ENCODE data around the gene GAP43. TPM values are rescaled to one million over a fixed set of nuclear protein-coding genes. Genes with fewer than 3 reads are reported as not detected.
"Not testable (repeated sequence)": the region's sequence is repeated elsewhere in the genome, so short reads cannot be mapped to it uniquely, and the experiment has no call there.

GAP43 gene
- total and polyA plus RNA-seq, 2 of the 4 experiments (the other 2 are of a cell fraction) = 0.36 to 0.51 TPM

- dilution Hi-C loops (cut with HindIII; ENCODE audit: low sequenced_read_pairs, unreplicated experiment); POLR2A ChIA-PET (ENCODE audit: unreplicated experiment); H2BK5ac ChIP-seq (ENCODE audit: low read depth, low read length, poor library complexity, severe bottlenecking); H3K36me3 ChIP-seq (ENCODE audit: control insufficient read depth, insufficient read depth, low read length); H2AK5ac ChIP-seq (ENCODE audit: low read depth, low read length); H4K5ac ChIP-seq (ENCODE audit: low read depth, low read length); in situ Hi-C loops (cut with MboI; ENCODE audit: low sequenced_read_pairs); H3K23ac ChIP-seq (ENCODE audit: low read depth, low read length); H2AFZ ChIP-seq (replicated peaks; ENCODE audit: low read length, poor library complexity); H3K4me2 ChIP-seq (ENCODE audit: low read depth, low read length); intact Hi-C loops (cut with micrococcal nuclease); ATAC-seq (ENCODE audit: low read depth); H4K91ac ChIP-seq (ENCODE audit: insufficient read depth, low read depth, low read length); H3K4me1 ChIP-seq (ENCODE audit: control insufficient read depth, insufficient read depth, low read length); H2BK15ac ChIP-seq (ENCODE audit: low read depth, low read length); H3K14ac ChIP-seq (replicated peaks; ENCODE audit: low read depth, low read length); H3K27ac ChIP-seq (ENCODE audit: insufficient read depth, low read length); H3K4me3 ChIP-seq (ENCODE audit: insufficient read depth, low read depth, low read length); H2AK9ac ChIP-seq (replicated peaks; ENCODE audit: low read depth, low read length, poor library complexity); H3K56ac ChIP-seq (ENCODE audit: extremely low read depth, insufficient read depth, low read length); H3K18ac ChIP-seq (ENCODE audit: low read depth, low read length); BruUV-seq (replicated peaks); H2BK120ac ChIP-seq (ENCODE audit: low read depth, low read length); CTCF ChIA-PET; H3K9me3 ChIP-seq (ENCODE audit: control insufficient read depth, insufficient read depth, low read length); H3K9ac ChIP-seq (ENCODE audit: low read depth, low read length); H3K9me1 ChIP-seq (ENCODE audit: insufficient read depth, low read length); H2BK20ac ChIP-seq (ENCODE audit: low read depth, low read length); H4K8ac ChIP-seq (ENCODE audit: low read depth in 2 of 2, low read length in 2 of 2); H4K20me1 ChIP-seq (ENCODE audit: insufficient read depth, low read length); H3K79me1 ChIP-seq (ENCODE audit: low read depth in 1 of 2, low read length in 2 of 2); H3K27me3 ChIP-seq (ENCODE audit: control insufficient read depth, insufficient read depth, low read length); H3K4ac ChIP-seq (ENCODE audit: low read depth, low read length): not testable (repeated sequence)
- WGBS, 2 experiments (ENCODE audit: extremely low coverage in 2 of 2, insufficient read length in 1 of 2) = no CpG with 5 or more reads among the region's 4 CpGs
- peak; percentile 19 for DNase-seq
Observed at GRCh38 chr3:115744516-115744915, 121.2 kb downstream of the GAP43 start.

DNA sequence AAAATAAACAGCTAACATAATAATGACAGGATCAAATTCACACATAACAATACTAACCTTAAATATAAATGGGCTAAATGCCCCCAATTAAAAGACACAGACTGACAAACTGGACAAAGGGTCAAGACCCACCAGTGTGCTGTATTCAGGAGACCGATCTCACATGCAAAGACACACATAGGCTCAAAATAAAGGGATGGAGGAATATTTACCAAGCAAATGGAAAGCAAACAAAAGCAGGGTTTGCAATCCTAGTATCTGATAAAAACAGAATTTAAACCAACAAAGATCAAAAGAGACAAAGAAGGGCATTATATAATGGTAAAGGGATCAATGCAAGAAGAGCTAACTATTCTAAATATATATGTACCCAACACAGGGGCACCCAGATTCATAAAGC is 129.7 kb downstream of the GAP43 start:
- H2AK5ac ChIP-seq (ENCODE audit: low read depth, low read length); H3K79me1 ChIP-seq (ENCODE audit: low read depth in 1 of 2, low read length in 2 of 2); H2AFZ ChIP-seq (replicated peaks; ENCODE audit: low read length, poor library complexity); BruUV-seq (replicated peaks); H3K9ac ChIP-seq (ENCODE audit: low read depth, low read length); intact Hi-C loops (cut with micrococcal nuclease); H3K23ac ChIP-seq (ENCODE audit: low read depth, low read length); H4K91ac ChIP-seq (ENCODE audit: insufficient read depth, low read depth, low read length); H3K27me3 ChIP-seq (ENCODE audit: control insufficient read depth, insufficient read depth, low read length); H3K18ac ChIP-seq (ENCODE audit: low read depth, low read length); H4K8ac ChIP-seq (ENCODE audit: low read depth in 2 of 2, low read length in 2 of 2); dilution Hi-C loops (cut with HindIII; ENCODE audit: low sequenced_read_pairs, unreplicated experiment); CTCF ChIA-PET; H2BK20ac ChIP-seq (ENCODE audit: low read depth, low read length); H3K4me2 ChIP-seq (ENCODE audit: low read depth, low read length); H2BK5ac ChIP-seq (ENCODE audit: low read depth, low read length, poor library complexity, severe bottlenecking); in situ Hi-C loops (cut with MboI; ENCODE audit: low sequenced_read_pairs); H2BK120ac ChIP-seq (ENCODE audit: low read depth, low read length); H4K20me1 ChIP-seq (ENCODE audit: insufficient read depth, low read length); DNase-seq; H3K4ac ChIP-seq (ENCODE audit: low read depth, low read length); H3K27ac ChIP-seq (ENCODE audit: insufficient read depth, low read length); H3K4me3 ChIP-seq (ENCODE audit: insufficient read depth, low read depth, low read length); H2AK9ac ChIP-seq (replicated peaks; ENCODE audit: low read depth, low read length, poor library complexity); H3K4me1 ChIP-seq (ENCODE audit: control insufficient read depth, insufficient read depth, low read length); H3K9me1 ChIP-seq (ENCODE audit: insufficient read depth, low read length); H3K56ac ChIP-seq (ENCODE audit: extremely low read depth, insufficient read depth, low read length); H4K5ac ChIP-seq (ENCODE audit: low read depth, low read length); H3K36me3 ChIP-seq (ENCODE audit: control insufficient read depth, insufficient read depth, low read length); H2BK15ac ChIP-seq (ENCODE audit: low read depth, low read length); H3K9me3 ChIP-seq (ENCODE audit: control insufficient read depth, insufficient read depth, low read length); POLR2A ChIA-PET (ENCODE audit: unreplicated experiment); ATAC-seq (ENCODE audit: low read depth); H3K14ac ChIP-seq (replicated peaks; ENCODE audit: low read depth, low read length): not testable (repeated sequence)
- WGBS, 2 experiments (ENCODE audit: extremely low coverage in 2 of 2, insufficient read length in 1 of 2) = no CpG with 5 or more reads among the region's 1 CpG
